GM12801 (cell line): Measurements from ENCODE around the gene TEX26.

Experiments
- TF ChIP-seq, protein P1 (sequence below): IDR thresholded peaks from one replicate; pipeline ENCODE4 v1.5.1; 2011; ENCODE audit warnings: control low read depth; ENCODE audit not compliant: insufficient read length; ENCODE audit errors: extremely low read depth

TEX26 gene

DNA sequence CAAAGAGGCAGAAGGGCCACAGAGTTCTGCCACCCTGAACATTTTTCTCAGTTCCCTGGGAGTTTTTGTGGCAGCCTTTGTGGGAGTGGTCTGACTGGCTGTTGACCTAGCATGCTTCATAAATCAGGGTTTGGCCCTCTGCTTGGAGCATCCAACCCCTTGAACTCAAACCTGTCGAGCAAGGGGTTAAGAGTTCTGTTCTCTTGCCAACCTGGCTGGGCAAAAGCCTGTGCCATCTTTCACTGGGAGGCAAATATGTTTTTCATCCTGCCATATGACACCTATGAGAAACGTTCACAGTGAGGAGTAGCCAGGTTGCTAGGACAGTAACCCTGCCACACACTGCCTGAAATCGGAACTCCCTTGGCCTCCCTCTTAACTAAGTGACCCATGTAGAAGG, 7.7 kb upstream of the TEX26 start:
- TF ChIP-seq, protein P1, sequence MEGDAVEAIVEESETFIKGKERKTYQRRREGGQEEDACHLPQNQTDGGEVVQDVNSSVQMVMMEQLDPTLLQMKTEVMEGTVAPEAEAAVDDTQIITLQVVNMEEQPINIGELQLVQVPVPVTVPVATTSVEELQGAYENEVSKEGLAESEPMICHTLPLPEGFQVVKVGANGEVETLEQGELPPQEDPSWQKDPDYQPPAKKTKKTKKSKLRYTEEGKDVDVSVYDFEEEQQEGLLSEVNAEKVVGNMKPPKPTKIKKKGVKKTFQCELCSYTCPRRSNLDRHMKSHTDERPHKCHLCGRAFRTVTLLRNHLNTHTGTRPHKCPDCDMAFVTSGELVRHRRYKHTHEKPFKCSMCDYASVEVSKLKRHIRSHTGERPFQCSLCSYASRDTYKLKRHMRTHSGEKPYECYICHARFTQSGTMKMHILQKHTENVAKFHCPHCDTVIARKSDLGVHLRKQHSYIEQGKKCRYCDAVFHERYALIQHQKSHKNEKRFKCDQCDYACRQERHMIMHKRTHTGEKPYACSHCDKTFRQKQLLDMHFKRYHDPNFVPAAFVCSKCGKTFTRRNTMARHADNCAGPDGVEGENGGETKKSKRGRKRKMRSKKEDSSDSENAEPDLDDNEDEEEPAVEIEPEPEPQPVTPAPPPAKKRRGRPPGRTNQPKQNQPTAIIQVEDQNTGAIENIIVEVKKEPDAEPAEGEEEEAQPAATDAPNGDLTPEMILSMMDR, result no peak

DNA sequence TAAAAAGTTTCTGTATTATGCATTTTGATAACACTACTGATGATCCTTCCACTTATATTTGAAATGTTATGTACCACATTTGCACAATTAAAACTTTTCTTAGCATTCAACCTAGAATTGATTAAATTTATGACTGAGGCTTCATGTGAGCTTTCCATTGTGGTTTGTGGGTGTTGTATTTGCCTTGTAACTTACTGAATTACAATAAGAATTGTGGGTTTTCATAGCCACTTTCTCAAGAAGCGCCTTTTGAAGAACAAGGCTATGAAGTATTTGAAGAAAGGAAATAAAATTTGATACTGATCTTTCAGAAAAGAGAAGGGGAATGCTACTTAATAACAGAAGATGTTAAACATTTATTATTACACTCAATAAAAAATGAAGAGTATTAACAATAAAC, 7.0 kb upstream of the TEX26 start:
- TF ChIP-seq, protein P1, result no peak

DNA sequence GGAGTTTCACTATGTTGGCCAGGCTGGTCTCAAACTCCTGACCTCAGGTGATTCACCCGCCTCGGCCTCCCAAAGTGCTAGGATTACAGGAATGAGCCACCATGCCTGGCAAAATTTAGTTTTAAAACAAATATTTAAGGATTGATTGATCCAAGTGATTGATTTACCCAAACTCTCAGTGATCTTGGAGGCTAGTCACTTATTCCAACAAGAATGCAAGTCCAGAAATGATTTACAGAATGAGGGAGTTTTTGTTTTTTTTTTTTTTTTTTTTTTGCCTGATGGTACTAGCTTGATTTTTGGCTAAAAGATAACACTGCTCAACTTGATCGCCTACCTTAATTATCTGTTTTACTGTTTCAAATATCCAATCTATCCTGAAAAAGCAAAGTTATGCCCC, 5.7 kb upstream of the TEX26 start:
- TF ChIP-seq, protein P1, result no peak

DNA sequence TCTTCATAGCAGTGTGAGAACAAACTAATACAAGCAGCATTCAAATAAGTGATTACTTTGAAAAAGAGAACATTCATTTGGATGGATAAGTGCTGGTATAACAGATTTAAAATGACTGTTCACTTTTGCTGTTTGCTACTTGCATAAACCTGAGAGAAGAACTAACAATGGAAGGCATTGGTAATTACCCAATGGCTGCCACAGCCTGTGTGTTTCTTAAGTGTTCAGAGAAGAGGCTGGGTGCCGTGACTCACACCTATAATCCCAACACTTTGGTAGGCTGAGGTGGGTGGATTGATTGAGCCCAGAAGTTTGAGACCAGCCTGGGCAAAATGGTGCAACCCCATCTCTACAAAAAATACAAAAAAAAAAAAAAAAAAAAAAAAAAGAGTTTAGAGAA, 4.9 kb upstream of the TEX26 start:
- TF ChIP-seq, protein P1, result no peak

DNA sequence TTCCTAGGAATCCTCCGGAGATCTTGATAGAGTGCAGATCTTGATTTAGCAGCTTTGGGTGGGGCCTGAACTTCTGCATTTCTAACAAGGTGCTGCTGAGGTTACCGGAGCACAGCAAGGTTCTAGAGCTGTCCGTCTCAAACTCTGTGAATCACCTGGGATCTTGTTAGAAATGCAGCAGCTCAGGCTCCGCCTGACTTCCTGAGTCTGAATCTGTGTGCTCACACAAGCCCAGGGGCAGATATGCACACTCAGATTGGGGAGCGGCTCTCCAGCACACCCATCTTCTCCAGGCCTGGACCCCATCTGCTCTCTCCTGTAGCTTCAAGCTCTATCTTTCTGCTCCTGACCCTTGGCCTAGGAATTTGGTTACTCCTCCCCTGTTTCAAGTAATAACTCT, 3.5 kb upstream of the TEX26 start:
- TF ChIP-seq, protein P1, result no peak

DNA sequence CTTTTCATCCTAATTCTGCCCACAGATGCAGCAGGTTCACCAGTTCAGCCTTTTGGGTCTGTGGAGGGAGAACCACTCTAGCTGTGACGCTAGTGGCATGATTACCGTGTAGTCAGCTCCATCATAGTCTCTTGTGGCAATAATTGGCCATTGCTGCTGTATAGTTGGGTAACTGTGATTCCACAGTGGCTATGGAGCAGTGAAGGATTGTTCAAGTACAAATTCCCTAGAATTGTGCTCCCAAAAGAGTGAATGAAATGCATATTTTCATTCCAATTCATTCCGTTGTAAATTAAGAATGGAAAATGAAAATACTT, 856 bp downstream of the TEX26 start:
- TF ChIP-seq, protein P1, result no peak

DNA sequence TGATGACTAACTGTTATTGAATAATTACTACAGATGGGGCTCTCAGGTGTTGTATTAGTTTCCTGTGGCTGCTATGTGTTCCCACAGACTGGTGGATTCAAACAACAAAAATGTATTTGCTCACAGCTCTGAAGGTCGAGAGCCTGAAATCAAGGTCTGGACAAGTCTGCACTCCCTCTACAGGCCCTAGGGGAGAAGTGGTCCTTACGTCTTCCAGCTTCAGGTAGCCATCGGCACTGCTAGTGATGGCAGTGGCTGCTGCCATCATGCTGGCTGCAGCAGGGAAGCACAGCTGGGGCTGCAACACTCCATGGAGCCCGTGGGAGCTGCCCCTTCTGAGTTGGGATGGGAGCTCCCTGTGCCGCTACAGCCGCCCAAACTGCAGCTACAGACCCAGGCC, 1.9 kb downstream of the TEX26 start:
- TF ChIP-seq, protein P1, result no peak

DNA sequence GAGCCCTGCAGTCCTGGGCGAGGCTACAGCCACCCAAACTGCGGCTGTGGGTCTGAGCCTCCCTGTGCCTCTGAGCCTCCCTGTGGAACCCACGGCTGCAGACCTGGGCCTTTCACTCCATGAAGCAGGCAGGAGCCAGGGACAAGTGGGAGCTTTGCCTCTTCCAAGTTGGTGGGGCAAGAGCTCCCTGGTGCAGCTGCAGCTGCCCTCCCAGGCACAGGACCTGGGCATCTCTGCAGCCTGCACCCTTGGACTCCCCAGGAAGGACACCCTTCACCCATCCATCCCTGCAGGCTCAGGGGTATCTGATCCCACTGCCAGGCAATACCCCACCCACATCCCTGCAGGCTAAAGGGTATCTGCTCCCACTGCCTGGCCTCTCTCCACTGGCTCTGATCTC, 2.3 kb downstream of the TEX26 start:
- TF ChIP-seq, protein P1, result no peak
